Measurements from ENCODE around the gene FBXO45.

GRCh38 chr3:196558476-196558875 lies 10.0 kb upstream of the FBXO45 start:
- TF ChIP-seq YY1 (IDR thresholded peaks at IDR 0.05; ENCODE audit: insufficient read depth, insufficient read length) = no peak
- no peak for TF ChIP-seq ZNF274 (IDR thresholded peaks at IDR 0.05; ENCODE audit: low read depth, low read length)
